Lung (tissue), 12 donors: ENCODE results near the gene SSU72. TPM values are rescaled to one million over a fixed set of nuclear protein-coding genes. Genes with fewer than 3 reads are reported as not detected.

Experiments used
- ATAC-seq: fragments of 200-7000 bp; cut with Tn5 transposase; one replicate; pipeline ENCODE4 v1.9.1; 2020; ENCODE audit warnings: moderate number of reproducible peaks; ENCODE audit not compliant: insufficient read depth, low FRiP score
- DNase-seq, 3 donors: peaks; one replicate each; pipeline ENCODE4 v3.0.0-alpha.2; 2013 to 2017
- H3K27ac ChIP-seq, 2 donors: one replicate each; pipeline ENCODE4 v1.5.1; 2013; ENCODE audit warnings: mild to moderate bottlenecking in 2 of 2, moderate library complexity in 2 of 2, control low read depth in 1 of 2, inconsistent platforms in 1 of 2, low read depth in 1 of 2, low read length in 1 of 2
- H3K27me3 ChIP-seq, 3 donors: one replicate each; pipeline ENCODE4 v1.5.1; 2013; ENCODE audit warnings: low read length in 2 of 3; ENCODE audit not compliant: control insufficient read depth in 3 of 3, insufficient read depth in 3 of 3
- H3K36me3 ChIP-seq, 4 donors: one replicate each; pipeline ENCODE4 v1.5.1; 2013; ENCODE audit warnings: low read length in 4 of 4, mild to moderate bottlenecking in 1 of 4, moderate library complexity in 1 of 4; ENCODE audit not compliant: control insufficient read depth in 4 of 4, insufficient read depth in 4 of 4
- H3K4me1 ChIP-seq, 5 donors: one replicate each; pipeline ENCODE4 v1.5.1; 2013; ENCODE audit warnings: low read length in 5 of 5, mild to moderate bottlenecking in 2 of 5, moderate library complexity in 1 of 5; ENCODE audit not compliant: control insufficient read depth in 5 of 5, insufficient read depth in 5 of 5
- H3K4me3 ChIP-seq: one replicate; pipeline ENCODE4 v1.5.1; 2013; ENCODE audit warnings: mild to moderate bottlenecking, control low read depth, moderate library complexity
- H3K9ac ChIP-seq, 2 donors: one replicate each; pipeline ENCODE4 v1.5.1; 2013; ENCODE audit warnings: low read length in 2 of 2, control low read depth in 1 of 2; ENCODE audit not compliant: insufficient read depth in 1 of 2
- H3K9me3 ChIP-seq, 4 donors: one replicate each; pipeline ENCODE4 v1.5.1; 2013; ENCODE audit warnings: low read length in 3 of 4, mild to moderate bottlenecking in 1 of 4, moderate library complexity in 1 of 4; ENCODE audit not compliant: control insufficient read depth in 4 of 4, insufficient read depth in 3 of 4
- WGBS, 2 donors: extraction: QIAGEN DNeasy Blood & Tissue Kit; methylation state at CpG; one replicate each; pipeline ENCODE4 v1.1.7; 2013; 5-methylcytosine and 5-hydroxymethylcytosine counted together
- polyA plus RNA-seq, 2 donors: library from polyadenylated mRNA; stranded (reverse); fragments of 200-250 nt; gene quantifications; one replicate each; pipeline ENCODE4 v1.2.1, GENCODE V29; 2013
- total RNA-seq, 2 donors: library from RNA; depleted of rRNA in 1 of 2; stranded (reverse); fragments of >200 nt in 1 of 2; gene quantifications; one replicate each; pipeline ENCODE4 v1.2.1, GENCODE V29; 2014 to 2021
- TF ChIP-seq, protein P1 (sequence below): IDR thresholded peaks from 2 replicates; pipeline ENCODE4 v1.5.1; 2012; ENCODE audit warnings: mild to moderate bottlenecking; ENCODE audit errors: control extremely low read depth, extremely low read depth
- donor health status: control.
- donor health status: control.
- donor health status: Bipolar disorder and iron deficiency.
- donor health status: healthy.
- donor health status: DM: yes; HTN: yes; CAD: no.

The SSU72 gene
- total and polyA plus RNA-seq, 4 donors = 63.7 to 128 (median 100) TPM

DNA sequence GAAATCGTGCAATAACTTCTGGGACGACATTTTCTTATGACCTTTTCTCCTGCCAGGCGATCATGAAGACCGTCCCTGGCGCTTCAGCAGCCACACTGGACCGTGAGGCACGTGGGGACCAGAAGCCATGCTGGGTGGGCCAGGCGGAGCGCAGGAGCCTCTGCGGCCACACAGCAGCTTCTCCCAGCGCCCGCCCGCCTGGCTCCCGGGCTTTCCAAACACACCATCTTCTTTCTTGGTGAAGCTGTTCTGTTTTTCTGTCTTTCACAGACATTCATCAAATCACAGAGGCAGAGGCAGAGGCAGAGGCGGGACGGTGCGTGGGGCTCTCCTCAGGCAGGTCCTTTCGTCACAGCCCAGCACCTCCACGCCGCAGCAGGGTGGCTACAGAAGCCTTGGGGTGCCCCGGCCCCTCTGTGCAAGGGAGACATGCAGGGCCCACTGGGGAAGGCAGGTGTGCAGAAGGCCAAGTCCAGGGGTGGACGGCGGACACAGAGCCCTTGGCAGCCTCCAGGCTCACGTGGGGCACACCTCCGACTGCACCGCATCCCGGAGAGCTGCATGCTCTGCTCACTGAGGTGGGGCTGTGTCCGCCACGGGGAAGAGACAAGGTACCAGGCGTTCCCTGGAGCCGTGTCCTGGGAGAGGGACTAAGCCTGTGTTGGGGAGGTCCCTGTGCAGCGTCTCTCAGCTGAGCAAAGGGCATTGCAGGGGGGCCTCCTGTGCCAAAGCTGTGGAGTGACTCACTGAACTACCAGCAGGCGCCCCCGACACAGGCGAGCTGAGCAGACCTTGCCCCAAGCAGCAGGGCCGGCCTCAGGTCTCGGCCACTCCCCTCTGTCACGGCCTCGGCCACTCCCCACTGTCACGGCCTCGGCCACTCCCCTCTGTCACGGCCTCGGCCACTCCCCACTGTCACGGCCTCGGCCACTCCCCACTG lies 31.6 kb downstream of the SSU72 start:
- DNase-seq (no peak), ATAC-seq (no peak)
- peaks cover 0 to 10% (median 3%) of the 10 kb centered on the region in 5 donors for H3K4me1 ChIP-seq
- peaks cover 0 to 22% (median 3%) of the 10 kb centered on the region in 4 donors for H3K36me3 ChIP-seq
- TF ChIP-seq, protein P1, sequence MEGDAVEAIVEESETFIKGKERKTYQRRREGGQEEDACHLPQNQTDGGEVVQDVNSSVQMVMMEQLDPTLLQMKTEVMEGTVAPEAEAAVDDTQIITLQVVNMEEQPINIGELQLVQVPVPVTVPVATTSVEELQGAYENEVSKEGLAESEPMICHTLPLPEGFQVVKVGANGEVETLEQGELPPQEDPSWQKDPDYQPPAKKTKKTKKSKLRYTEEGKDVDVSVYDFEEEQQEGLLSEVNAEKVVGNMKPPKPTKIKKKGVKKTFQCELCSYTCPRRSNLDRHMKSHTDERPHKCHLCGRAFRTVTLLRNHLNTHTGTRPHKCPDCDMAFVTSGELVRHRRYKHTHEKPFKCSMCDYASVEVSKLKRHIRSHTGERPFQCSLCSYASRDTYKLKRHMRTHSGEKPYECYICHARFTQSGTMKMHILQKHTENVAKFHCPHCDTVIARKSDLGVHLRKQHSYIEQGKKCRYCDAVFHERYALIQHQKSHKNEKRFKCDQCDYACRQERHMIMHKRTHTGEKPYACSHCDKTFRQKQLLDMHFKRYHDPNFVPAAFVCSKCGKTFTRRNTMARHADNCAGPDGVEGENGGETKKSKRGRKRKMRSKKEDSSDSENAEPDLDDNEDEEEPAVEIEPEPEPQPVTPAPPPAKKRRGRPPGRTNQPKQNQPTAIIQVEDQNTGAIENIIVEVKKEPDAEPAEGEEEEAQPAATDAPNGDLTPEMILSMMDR = no peak
- no peak overlapping the region for H3K9ac ChIP-seq
- 89 to 92% methylated on average over 41 to 45 of the region's 45 CpGs for WGBS, 2 donors
- H3K4me3 ChIP-seq = no peak overlapping the region
- peaks cover 0 to 3% (median 0%) of the 10 kb centered on the region in 4 donors for H3K9me3 ChIP-seq
- H3K27ac ChIP-seq = peak overlapping the region in 1 of 2 donors; percentile 17
- no peaks in the 10 kb centered on the region for H3K27me3 ChIP-seq

DNA sequence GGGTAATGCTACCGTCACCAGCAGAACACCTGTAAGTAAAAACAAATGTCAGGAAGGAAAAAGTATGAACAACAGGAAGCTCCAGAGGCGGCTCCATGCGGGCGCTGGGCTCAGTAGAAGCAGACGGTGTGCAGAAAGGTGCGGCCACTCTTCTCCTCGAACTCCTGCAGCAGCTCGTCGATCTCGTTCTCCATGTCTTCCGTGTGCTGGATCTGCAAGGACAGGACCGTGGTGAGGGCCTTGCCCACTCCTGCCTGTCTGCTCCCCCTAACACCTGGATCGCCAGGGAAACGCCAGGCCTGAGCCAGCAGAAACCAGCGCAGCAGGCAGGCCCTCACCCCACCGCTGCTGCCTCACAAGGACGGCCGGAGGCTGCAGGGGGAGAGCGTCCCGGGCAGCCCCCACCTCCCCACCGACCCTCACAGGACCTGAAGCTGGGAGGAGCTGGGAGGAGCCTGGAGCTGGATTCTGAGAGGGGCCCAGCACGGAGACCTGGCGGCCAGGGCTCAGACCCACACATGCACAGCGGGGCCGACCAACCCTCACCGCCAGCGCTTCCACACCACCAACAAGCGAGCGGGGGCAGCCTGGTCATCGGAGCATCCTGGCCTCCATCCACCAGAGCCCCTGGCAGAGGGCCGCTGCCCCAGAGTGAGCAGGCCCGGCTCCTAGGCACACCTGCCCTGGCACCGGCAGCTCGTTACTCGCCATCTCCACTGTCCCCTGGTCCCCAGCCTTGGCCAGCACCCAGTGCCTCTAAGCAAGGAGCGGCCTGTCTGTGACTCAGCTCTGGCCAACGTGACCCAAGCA lies 32.5 kb downstream of the SSU72 start:
- no peak for ATAC-seq
- DNase-seq = no peak
- WGBS, 2 donors = 88 to 90% methylated on average over 37 of the region's 37 CpGs
- TF ChIP-seq, protein P1 = no peak
- Histone ChIP-seq H3K36me3 (peaks cover 0 to 22% (median 3%) of the 10 kb centered on the region in 4 donors), H3K27me3 (no peaks in the 10 kb centered on the region), H3K9me3 (peaks cover 0 to 3% (median 0%) of the 10 kb centered on the region in 4 donors), H3K9ac (no peak overlapping the region), H3K4me1 (peaks cover 0 to 10% (median 3%) of the 10 kb centered on the region in 5 donors), H3K4me3 (no peak overlapping the region), H3K27ac (no peak overlapping the region)

DNA sequence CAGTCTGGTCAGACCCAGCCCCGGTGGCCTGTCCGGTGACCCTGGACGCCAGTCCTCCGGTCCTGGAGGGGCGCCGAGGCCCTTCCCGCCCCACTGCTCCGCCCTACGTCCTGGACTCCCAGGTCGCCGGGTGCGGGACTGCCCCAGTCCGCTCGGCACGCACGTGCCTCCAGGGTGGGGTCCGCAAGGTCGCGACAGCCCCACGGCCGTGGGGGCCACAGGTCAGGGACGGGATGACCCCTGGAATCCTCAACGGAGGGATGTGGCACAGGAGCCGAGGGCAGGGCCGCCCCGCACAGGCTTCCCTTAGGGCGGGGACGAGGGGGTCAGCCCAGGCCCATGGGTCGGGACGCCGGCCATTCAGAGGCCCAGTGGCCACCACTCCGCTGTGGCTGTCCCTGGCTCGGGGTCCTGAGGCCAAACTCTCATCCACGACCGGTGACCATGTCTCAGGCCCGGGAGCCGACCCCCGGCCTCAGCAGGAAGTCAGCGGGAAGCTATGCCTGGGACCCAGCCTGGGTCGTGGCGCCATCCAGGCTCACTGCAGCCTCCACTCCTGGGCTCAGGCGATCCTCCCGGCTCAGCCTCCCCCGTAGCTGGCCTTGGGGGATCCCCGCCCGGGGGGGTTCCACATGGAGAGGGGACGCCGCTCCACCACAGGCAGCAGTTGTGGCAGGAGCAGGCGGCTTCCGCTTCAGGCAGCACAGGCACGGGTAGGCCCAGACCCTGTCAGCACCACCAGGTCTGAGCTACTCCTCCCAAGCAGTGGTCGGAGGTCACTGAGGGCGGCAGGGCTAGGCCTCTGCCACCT lies 33.6 kb downstream of the SSU72 start:
- H3K27me3 ChIP-seq = no peaks in the 10 kb centered on the region
- peaks cover 0 to 10% (median 3%) of the 10 kb centered on the region in 5 donors for H3K4me1 ChIP-seq
- peak overlapping the region; percentile 20 for H3K4me3 ChIP-seq
- peak; percentile 16 for ATAC-seq
- WGBS, 2 donors = 60 to 66% methylated on average over 48 to 53 of the region's 53 CpGs
- H3K9me3 ChIP-seq = peaks cover 0 to 3% (median 0%) of the 10 kb centered on the region in 4 donors
- peaks cover 0 to 22% (median 3%) of the 10 kb centered on the region in 4 donors for H3K36me3 ChIP-seq
- peak overlapping the region; percentile 2 to 9 for H3K27ac ChIP-seq
- TF ChIP-seq, protein P1 = no peak
- no peak overlapping the region for H3K9ac ChIP-seq
- no peak for DNase-seq
